ENCODE data around the gene BZW2.

Gene BZW2

DNA sequence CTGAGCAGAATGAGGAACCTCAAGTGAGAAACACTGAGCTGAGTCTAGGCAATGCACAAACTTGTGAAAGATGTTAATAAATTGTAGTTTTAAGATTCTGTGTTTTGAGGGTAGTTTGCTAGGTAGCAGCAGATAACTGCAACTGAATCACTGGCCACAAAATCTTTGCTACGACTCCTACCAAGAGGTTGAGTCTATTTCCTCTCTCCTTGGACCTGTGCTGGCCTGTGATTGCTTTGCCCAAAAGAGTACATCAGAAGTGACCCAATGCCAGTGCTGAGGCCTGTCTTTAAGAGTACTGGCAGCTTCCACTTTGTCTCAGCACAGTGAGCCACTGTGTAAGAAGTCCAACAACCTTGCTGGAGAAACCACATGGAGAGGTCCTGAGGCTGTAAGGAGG lies 95.7 kb downstream of the BZW2 start:
- no peak for TF ChIP-seq CTCF (IDR thresholded peaks at IDR 0.05; ENCODE audit: low read length, missing control alignments)
- no peak overlapping the region for H3K4me3 ChIP-seq (replicated peaks; ENCODE audit: low read depth, low read length)
- no peak for DNase-seq (ENCODE audit: low read depth)

DNA sequence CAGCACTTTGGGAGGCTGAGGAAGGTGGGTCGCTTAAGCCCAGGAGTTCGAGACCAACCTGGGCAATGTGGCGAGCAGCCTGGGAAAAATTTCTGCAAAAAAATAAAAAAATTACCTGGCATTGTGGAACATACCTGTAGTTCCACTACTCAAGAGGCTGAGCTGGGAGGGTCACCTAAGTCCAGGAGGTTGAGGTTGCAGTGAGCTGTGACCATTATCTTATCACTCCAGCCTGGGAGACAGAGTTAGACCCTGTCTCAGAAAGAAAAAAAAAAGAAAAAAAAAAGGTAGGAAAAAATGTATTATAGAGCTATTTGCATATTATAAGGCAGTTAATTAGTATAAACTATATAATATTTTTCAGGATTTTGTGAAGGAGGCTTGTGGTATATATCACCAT lies 96.6 kb downstream of the BZW2 start:
- TF ChIP-seq CTCF (IDR thresholded peaks at IDR 0.05; ENCODE audit: low read length, missing control alignments) = no peak
- no peak overlapping the region for H3K4me3 ChIP-seq (replicated peaks; ENCODE audit: low read depth, low read length)

DNA sequence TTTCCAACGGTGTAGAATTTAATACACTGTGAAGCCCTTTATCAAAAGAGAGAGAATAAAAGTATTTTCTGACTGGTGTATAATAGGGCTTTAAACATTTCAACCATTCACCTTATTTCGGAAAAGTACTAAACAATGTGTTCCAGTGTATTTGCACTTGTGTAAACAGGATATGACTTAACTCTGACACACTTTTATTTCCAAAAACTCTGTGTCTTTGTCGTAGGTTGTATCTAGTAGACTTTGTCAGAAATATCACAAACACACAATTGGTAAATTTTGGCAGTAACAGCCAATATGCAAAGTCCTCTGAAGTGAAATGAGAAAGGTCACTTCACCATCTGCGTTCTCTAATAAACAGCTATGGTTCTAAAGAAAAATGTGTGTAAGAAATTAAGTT lies 97.3 kb downstream of the BZW2 start:
- H3K4me3 ChIP-seq (replicated peaks; ENCODE audit: low read depth, low read length) = no peak overlapping the region
- TF ChIP-seq CTCF (IDR thresholded peaks at IDR 0.05; ENCODE audit: low read length, missing control alignments) = no peak
- peak; percentile 87 for DNase-seq (ENCODE audit: low read depth)

More for the DNA sequence above, 96.6 kb downstream of the BZW2 start:
- DNase-seq (ENCODE audit: low read depth) = no peak

GRCh38 chr7:16744518-16745250 lies 98.7 kb downstream of the BZW2 start:
- no peak overlapping the region for H3K4me3 ChIP-seq (replicated peaks; ENCODE audit: low read depth, low read length)
- no peak for TF ChIP-seq CTCF (IDR thresholded peaks at IDR 0.05; ENCODE audit: low read length, missing control alignments)
- DNase-seq (ENCODE audit: low read depth) = no peak

GRCh38 chr7:16745645-16746044 lies 99.7 kb downstream of the BZW2 start:
- DNase-seq (ENCODE audit: low read depth) = no peak
- no peak overlapping the region for H3K4me3 ChIP-seq (replicated peaks; ENCODE audit: low read depth, low read length)
- no peak for TF ChIP-seq CTCF (IDR thresholded peaks at IDR 0.05; ENCODE audit: low read length, missing control alignments)

DNA sequence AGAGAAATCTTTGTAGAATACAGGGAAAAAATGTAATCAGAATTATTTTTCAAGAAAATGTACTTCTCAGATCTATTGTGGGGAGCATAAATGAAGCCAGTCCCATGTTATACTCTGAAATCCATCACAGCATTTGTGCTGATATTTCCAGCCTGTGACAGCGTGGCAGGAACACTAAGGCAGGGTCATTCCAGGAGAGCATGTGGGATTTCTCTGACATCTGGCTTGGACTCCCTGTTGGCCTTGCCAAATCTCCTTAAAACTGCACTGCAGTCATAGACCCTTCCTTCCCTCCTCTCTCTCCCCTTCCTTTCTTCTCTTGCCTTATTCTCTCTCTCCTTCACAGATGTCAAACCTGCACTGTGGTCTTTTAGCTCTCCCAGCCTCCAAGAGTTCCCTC lies 101.1 kb downstream of the BZW2 start:
- H3K4me3 ChIP-seq (replicated peaks; ENCODE audit: low read depth, low read length) = no peak overlapping the region
- TF ChIP-seq CTCF (IDR thresholded peaks at IDR 0.05; ENCODE audit: low read length, missing control alignments) = no peak
- peak; percentile 56 for DNase-seq (ENCODE audit: low read depth)

Data from fibroblast of pulmonary artery (primary cell).